ENCODE measurements around the gene SDK2.

GRCh38 chr17:73582821-73583220, 61.4 kb downstream of the SDK2 start:
- no peak for TF ChIP-seq CTCF (IDR thresholded peaks at IDR 0.05)
- no peak for TF ChIP-seq POLR2A (IDR thresholded peaks at IDR 0.05)
- no peak for TF ChIP-seq POLR2AphosphoS5 (IDR thresholded peaks at IDR 0.05)

Measured in prostate gland (tissue), 2 donors.